Colonic mucosa (tissue), 4 donors: ENCODE data around the gene DNAH2. TPM values are rescaled to one million over a fixed set of nuclear protein-coding genes. Genes with fewer than 3 reads are reported as not detected.

ENCODE experiments used
- DNase-seq: peaks from one replicate; pipeline ENCODE4 v3.0.0-alpha.2; 2020
- H3K27ac ChIP-seq: fragments of 200-600 bp; one replicate; pipeline ENCODE4 v1.8.0; 2021
- H3K27me3 ChIP-seq: fragments of 200-600 bp; one replicate; pipeline ENCODE4 v1.8.0; 2021
- H3K36me3 ChIP-seq: fragments of 200-600 bp; one replicate; pipeline ENCODE4 v1.8.0; 2021
- H3K4me1 ChIP-seq: fragments of 200-600 bp; one replicate; pipeline ENCODE4 v1.8.0; 2021; ENCODE audit warnings: mild to moderate bottlenecking
- H3K4me3 ChIP-seq: fragments of 200-600 bp; one replicate; pipeline ENCODE4 v1.8.0; 2021
- H3K9ac ChIP-seq, 2 donors: one replicate each; pipeline ENCODE4 v1.7.0; 2013; ENCODE audit warnings: control low read depth in 2 of 2, low read depth in 2 of 2, low read length in 2 of 2
- H3K9me3 ChIP-seq: fragments of 200-600 bp; one replicate; pipeline ENCODE4 v1.8.0; 2021
- intact Hi-C: fragments of 100-400 bp; cut with DNase I; formaldehyde crosslinking; loops from one replicate; pipeline ENCODE4 v1.14.1; 2022
- total RNA-seq, 2 donors: library from RNA; stranded (reverse); fragmentation: NEBNext Ultra II Directional in 1 of 2; extraction: Animal tissue kit (Norgen Biotek cat#: 25700) in 1 of 2; gene quantifications; one replicate each; pipeline ENCODE4 v1.2.1, GENCODE V29; 2021
- TF ChIP-seq, protein P1 (sequence below): fragments of 200-600 bp; IDR thresholded peaks from one replicate; pipeline ENCODE4 v1.8.0; 2022; ENCODE audit warnings: antibody characterized with exemption, mild to moderate bottlenecking
- donor health status: healthy.
- donor health status: DM: no; HTN: no; CAD: no.
- donor health status: DM: no; HTN: no; CAD: no.

DNAH2 gene
- total RNA-seq, 2 donors from 2014 or later: 0.32 to 0.62 TPM

DNA sequence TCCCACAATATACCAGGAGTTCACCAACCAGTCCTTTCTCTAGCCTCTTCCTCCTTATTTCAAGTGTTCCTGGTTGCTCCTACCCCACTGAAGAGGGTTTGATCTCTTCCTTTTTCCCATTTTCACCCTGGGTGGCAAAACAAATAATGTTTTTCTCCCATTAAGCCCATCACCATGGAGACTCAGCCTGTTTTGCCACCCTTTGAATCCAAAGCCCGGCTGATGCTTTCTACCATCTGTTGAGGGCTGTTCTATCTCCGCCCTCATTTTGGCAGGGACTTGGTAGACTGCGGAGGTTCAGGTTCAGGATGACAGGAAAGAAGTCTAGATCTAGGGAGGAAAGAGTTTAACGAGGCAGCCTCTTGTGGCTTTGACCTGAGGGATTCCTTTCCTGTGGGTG is 2.6 kb downstream of the DNAH2 start:
- Histone ChIP-seq H3K4me1 (no peaks in the 10 kb centered on the region), H3K4me3 (no peak overlapping the region), H3K9ac (no peak overlapping the region), H3K27me3 (peaks cover 3% of the 10 kb centered on the region), H3K27ac (no peak overlapping the region), H3K9me3 (no peaks in the 10 kb centered on the region), H3K36me3 (no peaks in the 10 kb centered on the region)
- no peak for DNase-seq
- TF ChIP-seq, protein P1, sequence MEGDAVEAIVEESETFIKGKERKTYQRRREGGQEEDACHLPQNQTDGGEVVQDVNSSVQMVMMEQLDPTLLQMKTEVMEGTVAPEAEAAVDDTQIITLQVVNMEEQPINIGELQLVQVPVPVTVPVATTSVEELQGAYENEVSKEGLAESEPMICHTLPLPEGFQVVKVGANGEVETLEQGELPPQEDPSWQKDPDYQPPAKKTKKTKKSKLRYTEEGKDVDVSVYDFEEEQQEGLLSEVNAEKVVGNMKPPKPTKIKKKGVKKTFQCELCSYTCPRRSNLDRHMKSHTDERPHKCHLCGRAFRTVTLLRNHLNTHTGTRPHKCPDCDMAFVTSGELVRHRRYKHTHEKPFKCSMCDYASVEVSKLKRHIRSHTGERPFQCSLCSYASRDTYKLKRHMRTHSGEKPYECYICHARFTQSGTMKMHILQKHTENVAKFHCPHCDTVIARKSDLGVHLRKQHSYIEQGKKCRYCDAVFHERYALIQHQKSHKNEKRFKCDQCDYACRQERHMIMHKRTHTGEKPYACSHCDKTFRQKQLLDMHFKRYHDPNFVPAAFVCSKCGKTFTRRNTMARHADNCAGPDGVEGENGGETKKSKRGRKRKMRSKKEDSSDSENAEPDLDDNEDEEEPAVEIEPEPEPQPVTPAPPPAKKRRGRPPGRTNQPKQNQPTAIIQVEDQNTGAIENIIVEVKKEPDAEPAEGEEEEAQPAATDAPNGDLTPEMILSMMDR: no peak
- intact Hi-C loops: no loop called here

DNA sequence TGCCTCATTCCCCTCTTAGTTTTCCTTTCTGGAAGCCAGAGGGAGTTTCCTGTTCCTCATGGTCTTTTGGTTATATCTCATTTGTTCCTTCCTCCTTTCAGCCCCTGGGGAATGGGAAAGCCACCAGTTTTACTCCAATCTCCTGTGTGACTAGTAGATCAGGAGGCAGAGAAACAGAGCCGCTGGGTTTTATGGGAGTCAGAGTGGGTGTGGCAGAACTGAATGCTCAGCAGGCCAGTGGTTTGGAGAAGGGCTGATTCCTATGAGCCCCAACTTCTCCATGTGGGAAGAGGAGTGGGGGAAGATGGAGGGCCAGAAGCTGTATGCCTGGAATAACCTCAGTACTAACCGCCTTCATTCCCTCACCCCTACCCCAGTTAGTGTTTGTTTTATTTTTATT is 4.1 kb downstream of the DNAH2 start:
- intact Hi-C loops: no loop called here
- no peak for DNase-seq
- TF ChIP-seq, protein P1: no peak
- H3K9me3 ChIP-seq: no peaks in the 10 kb centered on the region
- H3K27ac ChIP-seq: no peak overlapping the region
- peaks cover 1% of the 10 kb centered on the region for H3K27me3 ChIP-seq
- no peaks in the 10 kb centered on the region for H3K36me3 ChIP-seq
- no peak overlapping the region for H3K9ac ChIP-seq
- H3K4me3 ChIP-seq: no peak overlapping the region
- H3K4me1 ChIP-seq: no peaks in the 10 kb centered on the region

DNA sequence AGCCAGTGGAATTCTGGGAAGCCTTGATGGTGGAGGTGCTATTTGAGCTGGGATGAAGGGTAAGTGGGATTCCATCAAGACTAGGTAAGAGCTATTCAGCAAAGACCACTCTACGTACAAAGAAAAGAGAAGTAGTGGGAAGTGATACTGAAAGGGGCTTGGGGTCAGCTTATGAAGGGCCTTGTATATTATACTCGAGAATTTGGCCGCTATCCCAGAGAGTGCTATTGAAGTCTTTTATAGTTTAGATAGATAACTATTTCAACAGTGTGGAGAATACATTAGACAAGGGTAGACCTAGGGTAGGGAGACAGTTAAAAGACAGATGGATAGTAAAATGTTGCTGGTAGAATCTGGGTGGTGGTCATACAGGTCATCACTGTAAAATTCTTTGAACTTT is 10.3 kb downstream of the DNAH2 start:
- H3K4me1 ChIP-seq: no peaks in the 10 kb centered on the region
- TF ChIP-seq, protein P1: no peak

DNA sequence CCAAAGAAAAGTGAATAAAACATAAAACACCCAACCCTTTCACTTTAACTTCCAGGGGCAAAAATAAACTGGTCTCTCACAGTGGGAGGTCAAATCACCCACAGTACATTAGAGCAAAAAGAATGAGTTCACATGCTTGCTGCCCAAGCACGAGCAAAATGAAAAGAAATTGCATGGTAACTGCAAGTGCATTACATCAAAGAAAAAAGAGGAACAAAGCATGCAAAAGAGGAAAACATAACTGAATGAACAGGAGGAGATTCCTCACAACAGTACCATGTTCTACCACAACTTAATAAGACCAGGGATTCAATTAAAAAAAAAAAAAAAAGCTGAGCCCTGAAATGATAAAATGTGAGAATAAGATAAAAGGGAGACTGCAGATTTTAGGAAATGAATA is 12.3 kb downstream of the DNAH2 start:
- no peaks in the 10 kb centered on the region for H3K27me3 ChIP-seq
- H3K9ac ChIP-seq: no peak overlapping the region
- intact Hi-C loops: no loop called here
- H3K4me3 ChIP-seq: no peak overlapping the region
- no peak overlapping the region for H3K27ac ChIP-seq
- DNase-seq: no peak
- H3K9me3 ChIP-seq: no peaks in the 10 kb centered on the region
- TF ChIP-seq, protein P1: no peak
- no peaks in the 10 kb centered on the region for H3K4me1 ChIP-seq
- H3K36me3 ChIP-seq: no peaks in the 10 kb centered on the region

More for the DNA sequence above, 10.3 kb downstream of the DNAH2 start:
- Histone ChIP-seq H3K36me3 (no peaks in the 10 kb centered on the region), H3K9me3 (no peaks in the 10 kb centered on the region), H3K9ac (no peak overlapping the region), H3K27ac (no peak overlapping the region), H3K4me3 (no peak overlapping the region), H3K27me3 (no peaks in the 10 kb centered on the region)
- intact Hi-C loops: no loop called here
- no peak for DNase-seq

DNA sequence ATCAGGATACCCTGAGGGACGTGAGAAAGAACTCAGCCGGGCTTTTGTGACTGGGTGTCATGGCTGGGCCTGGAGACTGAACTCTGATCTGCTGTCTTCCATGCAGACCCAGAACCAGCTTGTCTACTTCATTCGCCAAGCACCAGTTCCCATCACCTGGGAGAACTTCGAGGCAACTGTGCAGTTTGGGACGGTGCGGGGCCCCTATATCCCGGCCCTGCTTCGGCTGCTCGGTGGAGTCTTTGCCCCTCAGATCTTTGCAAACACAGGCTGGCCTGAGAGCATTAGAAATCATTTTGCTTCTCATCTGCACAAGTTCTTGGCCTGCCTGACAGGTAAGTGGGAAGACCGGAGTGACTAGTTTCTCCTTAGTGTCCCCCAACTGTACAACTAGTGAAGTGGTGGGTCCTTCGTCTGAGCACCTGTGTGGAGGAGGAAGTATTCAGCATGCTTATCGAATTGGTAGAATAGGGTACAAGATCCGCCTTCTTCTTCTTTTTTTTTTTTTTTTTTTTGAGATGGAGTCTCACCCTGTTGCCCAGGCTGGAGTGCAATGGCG is 15.5 kb downstream of the DNAH2 start:
- H3K36me3 ChIP-seq: no peaks in the 10 kb centered on the region
- H3K27me3 ChIP-seq: no peaks in the 10 kb centered on the region
- no peaks in the 10 kb centered on the region for H3K4me1 ChIP-seq
- no peak overlapping the region for H3K27ac ChIP-seq
- TF ChIP-seq, protein P1: no peak
- intact Hi-C loops: no loop called here
- no peak overlapping the region for H3K4me3 ChIP-seq
- DNase-seq: no peak
- no peaks in the 10 kb centered on the region for H3K9me3 ChIP-seq
- H3K9ac ChIP-seq: no peak overlapping the region
